HG02973 (cell line): ENCODE data around the gene MYOCD.

Source experiments
- ATAC-seq: cut with Tn5 transposase; IDR thresholded peaks from one replicate; pipeline ENCODE4 v1.9.1; 2021; ENCODE audit warnings: moderate library complexity; ENCODE audit not compliant: unreplicated experiment

The MYOCD gene

DNA sequence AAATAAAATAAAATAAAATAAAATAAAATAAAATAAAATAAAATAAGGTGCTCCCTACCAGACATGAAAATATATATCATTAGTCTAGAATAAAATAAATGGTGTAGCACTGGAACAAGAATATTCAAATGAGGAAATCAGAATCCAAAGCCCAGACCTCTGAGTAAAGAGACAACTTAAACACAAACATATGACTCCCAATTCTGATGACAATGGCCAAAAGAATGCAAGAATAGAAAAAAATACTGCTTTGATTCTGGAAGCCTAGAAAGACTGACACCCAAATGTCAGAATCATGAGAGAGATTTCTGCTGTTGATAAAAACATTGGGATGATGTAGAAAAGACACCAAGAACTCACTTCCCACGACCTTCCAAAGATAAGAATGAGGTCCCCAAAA lies 27.9 kb downstream of the MYOCD start:
- ATAC-seq, result no peak

GRCh38 chr17:12706070-12706469 lies 40.4 kb downstream of the MYOCD start:
- ATAC-seq, result no peak

- ATAC-seq, result no peak
Measured at GRCh38 chr17:12709063-12709462, 43.4 kb downstream of the MYOCD start.

DNA sequence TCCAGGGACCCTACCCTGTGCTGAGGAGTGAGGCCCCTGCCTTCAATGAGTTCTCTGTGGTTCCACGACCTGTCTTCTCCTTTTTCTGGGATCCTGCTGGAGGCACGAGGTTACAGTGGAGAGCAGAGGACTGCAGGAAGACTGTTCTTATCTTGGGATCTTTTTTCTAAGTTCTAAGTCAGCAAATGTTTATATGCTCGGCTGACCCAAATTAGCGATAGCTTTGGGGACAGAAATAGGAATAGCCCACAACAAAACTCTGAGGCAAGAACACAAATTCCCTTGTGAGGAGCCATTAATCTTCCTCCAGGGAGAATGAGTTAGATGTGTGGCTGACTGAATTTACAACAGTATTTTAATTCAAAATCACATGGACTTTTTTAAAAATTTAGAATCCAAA lies 46.7 kb downstream of the MYOCD start:
- ATAC-seq, result no peak

- ATAC-seq, result no peak
Measured at GRCh38 chr17:12712941-12713340, 47.3 kb downstream of the MYOCD start.

- no peak for ATAC-seq
Measured at GRCh38 chr17:12719948-12720347, 54.3 kb downstream of the MYOCD start.

- ATAC-seq, result no peak
Measured at GRCh38 chr17:12721581-12721980, 55.9 kb downstream of the MYOCD start.

GRCh38 chr17:12722282-12722681 lies 56.6 kb downstream of the MYOCD start:
- no peak for ATAC-seq

- no peak for ATAC-seq
Measured at GRCh38 chr17:12726131-12726530, 60.4 kb downstream of the MYOCD start.

- ATAC-seq, result no peak
Measured at GRCh38 chr17:12727076-12727760, 61.5 kb downstream of the MYOCD start.

GRCh38 chr17:12727881-12728280 lies 62.2 kb downstream of the MYOCD start:
- ATAC-seq, result no peak

GRCh38 chr17:12729086-12729485 lies 63.4 kb downstream of the MYOCD start:
- ATAC-seq, result no peak

- no peak for ATAC-seq
Measured at GRCh38 chr17:12730421-12730820, 64.7 kb downstream of the MYOCD start.

- ATAC-seq, result no peak
Measured at GRCh38 chr17:12730931-12731521, 65.3 kb downstream of the MYOCD start.

GRCh38 chr17:12731839-12732238 lies 66.1 kb downstream of the MYOCD start:
- no peak for ATAC-seq

- no peak for ATAC-seq
Measured at GRCh38 chr17:12732366-12732765, 66.7 kb downstream of the MYOCD start.

DNA sequence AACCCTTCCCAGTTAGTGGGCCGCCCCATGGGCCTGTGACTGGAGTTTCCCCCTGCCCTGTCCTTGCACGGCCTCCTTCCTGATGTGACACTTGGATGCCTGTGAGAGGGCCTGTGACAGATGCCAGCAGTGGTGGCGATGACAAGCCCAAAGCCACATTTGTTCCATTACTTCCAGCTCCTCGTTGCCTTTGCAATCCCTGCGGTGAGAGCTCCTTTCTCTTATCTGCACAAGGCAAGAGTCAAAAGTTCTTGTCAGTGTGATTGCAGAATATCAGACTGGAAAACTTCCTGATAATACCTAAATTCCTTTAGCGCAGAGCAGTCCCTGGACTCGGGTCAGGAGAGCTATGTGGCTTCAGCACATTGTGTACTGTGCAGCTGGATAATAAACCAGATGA lies 69.2 kb downstream of the MYOCD start:
- ATAC-seq, result no peak

DNA sequence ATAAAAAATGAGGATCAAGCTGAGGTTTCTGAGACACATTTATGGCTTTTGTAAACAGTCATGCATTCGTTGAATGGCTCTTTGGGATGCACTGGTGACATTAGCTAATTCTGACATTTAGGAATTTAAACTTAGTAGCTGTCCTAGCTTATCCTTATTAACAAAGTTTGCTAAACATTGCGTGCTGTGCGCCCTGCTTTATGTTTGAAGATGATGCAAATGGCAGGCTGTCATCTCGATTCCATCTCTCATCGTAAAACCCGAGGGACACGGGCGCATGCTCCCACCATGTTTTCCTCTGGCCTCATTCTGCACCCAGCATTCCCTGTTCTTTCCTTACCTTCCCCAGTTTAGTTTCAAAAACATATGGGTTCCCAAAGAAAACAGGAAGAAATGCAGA lies 69.8 kb downstream of the MYOCD start:
- ATAC-seq, result no peak

DNA sequence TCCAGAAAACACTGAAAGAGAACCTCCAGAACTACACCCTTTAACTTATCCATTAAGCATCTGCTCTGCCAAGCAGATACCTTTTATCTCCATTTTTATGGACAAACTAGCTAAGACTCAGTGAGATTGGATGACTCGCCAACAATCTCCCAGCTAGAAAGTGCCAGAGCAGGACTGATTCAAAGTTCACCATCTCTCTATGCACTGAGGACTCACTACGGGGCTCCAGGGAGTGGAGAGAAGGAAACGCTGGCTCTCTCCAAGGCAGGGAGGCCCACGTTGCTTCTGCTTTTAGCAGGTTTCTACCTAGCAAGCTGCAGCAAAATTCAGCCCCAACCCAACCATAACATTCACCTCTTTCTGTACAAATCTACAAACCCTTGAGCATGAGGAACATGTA lies 70.8 kb downstream of the MYOCD start:
- ATAC-seq, result no peak

DNA sequence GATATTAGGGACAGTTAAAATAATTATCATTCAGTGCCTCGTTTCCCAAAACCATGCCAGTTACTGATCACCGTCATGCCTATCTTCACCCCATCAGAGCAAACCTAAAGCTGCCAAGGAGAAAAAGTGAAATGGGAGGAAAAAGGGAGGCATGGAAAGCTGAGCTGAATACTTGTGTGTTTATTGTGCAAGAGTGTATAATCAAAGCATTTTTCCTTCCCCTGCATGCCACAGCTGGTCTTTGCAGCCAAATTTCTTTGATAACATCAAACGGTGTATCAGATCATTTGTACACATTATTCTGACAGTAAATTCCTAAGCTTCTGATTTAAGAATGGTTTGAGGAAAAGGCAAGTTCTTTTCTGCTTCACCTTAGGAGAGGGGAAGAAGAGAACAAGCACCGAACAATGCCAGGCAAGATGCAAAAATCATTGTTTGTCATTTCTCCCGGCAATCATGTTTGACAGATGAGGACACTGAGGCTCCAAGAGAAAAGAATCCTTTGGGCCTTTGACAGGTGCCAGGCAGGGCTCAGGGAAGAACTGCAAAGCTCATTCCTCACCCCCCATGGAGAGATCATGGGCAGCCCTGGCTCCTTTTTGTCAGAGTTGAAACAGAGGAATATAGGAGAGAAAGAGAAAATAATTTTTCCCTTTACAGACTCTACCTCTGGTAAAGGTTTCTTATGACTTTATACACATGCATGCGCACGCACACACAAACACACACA lies 72.2 kb downstream of the MYOCD start:
- no peak for ATAC-seq

DNA sequence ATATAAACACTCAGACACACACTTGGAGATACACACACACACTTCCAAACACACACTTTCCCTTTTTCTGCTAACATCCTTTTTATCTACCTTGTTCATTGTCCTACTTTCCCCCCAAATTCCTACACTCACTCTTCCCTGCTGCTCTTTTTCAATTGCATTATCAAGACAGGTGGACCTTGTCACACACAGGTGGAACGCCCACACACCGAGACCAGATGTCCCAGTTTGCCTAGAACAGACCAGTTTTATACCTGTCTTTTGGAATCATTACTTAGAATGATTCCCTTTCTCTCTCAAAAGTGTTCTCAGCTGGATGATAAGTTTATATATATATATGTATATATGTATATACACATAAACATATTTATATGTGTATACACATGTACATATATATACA lies 72.9 kb downstream of the MYOCD start:
- no peak for ATAC-seq

- no peak for ATAC-seq
Measured at GRCh38 chr17:12739500-12739899, 73.8 kb downstream of the MYOCD start.
